WERI-Rb-1 (cell line): ENCODE measurements around the gene CENPVL3.

Experiments
- DNase-seq: peaks from one replicate; pipeline ENCODE4 v3.0.0-alpha.2; 2020
- H3K27ac ChIP-seq: fragments of 250-450 bp; sonication (Bioruptor Pico); 2 replicates; pipeline ENCODE4 v1.5.1; 2020; ENCODE audit warnings: mild to moderate bottlenecking, moderate library complexity
- H3K27me3 ChIP-seq: fragments of 250-450 bp; sonication (Bioruptor Pico); 2 replicates; pipeline ENCODE4 v1.5.1; 2021; ENCODE audit warnings: mild to moderate bottlenecking, low read depth, moderate library complexity; ENCODE audit not compliant: insufficient read depth, severe bottlenecking
- H3K36me3 ChIP-seq: fragments of 250-450 bp; sonication (Bioruptor Pico); 2 replicates; pipeline ENCODE4 v1.5.1; 2020; ENCODE audit warnings: mild to moderate bottlenecking, moderate library complexity
- H3K4me3 ChIP-seq: 2 replicates; pipeline ENCODE4 v1.5.1; 2011; ENCODE audit warnings: low read depth, mild to moderate bottlenecking, control low read depth, low read length
- H3K9me3 ChIP-seq: fragments of 250-450 bp; sonication (Bioruptor Pico); 2 replicates; pipeline ENCODE4 v1.5.1; 2021; ENCODE audit warnings: mild to moderate bottlenecking, moderate library complexity; ENCODE audit not compliant: severe bottlenecking
- TF ChIP-seq, protein P1 (sequence below): IDR thresholded peaks from 2 replicates; pipeline ENCODE4 v1.5.1; 2011; ENCODE audit warnings: low read depth, mild to moderate bottlenecking, control low read depth, inconsistent platforms, low read length

CENPVL3 gene

DNA sequence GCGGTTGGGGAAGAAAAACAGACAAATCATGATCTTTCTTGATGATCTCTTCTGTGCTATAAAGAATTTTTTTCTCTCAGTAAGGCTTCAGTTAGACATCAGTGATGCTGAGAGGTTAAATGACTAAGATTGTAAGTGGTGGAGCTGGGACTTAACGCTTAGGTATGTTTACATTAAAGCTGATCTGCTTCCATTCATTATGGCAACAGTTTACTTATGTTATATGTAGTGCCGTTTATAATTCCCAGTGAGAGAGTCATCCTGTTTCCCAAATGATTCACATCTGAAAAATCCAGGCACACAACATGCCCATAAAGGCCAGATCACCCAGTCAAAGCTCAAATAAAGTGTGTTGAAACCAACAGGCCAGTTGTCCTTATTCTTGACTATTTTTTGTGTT, 50.1 kb downstream of the CENPVL3 start:
- Histone ChIP-seq H3K9me3 (no peaks in the 10 kb centered on the region), H3K4me3 (no peak overlapping the region), H3K27ac (no peak overlapping the region), H3K27me3 (peaks cover 39% of the 10 kb centered on the region), H3K36me3 (no peaks in the 10 kb centered on the region)
- no peak for DNase-seq
- TF ChIP-seq, protein P1, sequence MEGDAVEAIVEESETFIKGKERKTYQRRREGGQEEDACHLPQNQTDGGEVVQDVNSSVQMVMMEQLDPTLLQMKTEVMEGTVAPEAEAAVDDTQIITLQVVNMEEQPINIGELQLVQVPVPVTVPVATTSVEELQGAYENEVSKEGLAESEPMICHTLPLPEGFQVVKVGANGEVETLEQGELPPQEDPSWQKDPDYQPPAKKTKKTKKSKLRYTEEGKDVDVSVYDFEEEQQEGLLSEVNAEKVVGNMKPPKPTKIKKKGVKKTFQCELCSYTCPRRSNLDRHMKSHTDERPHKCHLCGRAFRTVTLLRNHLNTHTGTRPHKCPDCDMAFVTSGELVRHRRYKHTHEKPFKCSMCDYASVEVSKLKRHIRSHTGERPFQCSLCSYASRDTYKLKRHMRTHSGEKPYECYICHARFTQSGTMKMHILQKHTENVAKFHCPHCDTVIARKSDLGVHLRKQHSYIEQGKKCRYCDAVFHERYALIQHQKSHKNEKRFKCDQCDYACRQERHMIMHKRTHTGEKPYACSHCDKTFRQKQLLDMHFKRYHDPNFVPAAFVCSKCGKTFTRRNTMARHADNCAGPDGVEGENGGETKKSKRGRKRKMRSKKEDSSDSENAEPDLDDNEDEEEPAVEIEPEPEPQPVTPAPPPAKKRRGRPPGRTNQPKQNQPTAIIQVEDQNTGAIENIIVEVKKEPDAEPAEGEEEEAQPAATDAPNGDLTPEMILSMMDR = no peak
